ENCODE data around the gene DNASE1.

The DNASE1 gene

GRCh38 chr16:3698941-3699340, 44.5 kb downstream of the DNASE1 start:
- DNase-seq (ENCODE audit: low read depth), result no peak

DNA sequence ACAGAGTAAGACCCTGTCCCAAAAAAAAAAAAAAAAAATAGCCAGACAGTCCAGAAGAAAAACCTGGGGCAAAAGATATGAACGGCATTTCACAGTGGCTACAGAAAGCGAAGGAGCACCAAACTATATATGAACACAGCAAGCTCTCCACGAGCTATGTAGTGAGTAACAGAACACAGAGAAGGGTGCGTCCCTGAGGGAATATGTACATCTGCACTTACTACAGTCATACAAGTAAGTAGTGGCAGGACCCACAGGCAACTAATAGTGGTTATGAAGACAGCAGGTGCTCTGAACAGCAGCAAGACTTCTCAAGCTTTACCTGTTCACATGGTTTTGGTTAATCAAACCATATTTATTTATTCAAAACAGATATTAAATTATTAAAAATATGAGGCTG, 47.0 kb downstream of the DNASE1 start:
- no peak for DNase-seq (ENCODE audit: low read depth)

DNA sequence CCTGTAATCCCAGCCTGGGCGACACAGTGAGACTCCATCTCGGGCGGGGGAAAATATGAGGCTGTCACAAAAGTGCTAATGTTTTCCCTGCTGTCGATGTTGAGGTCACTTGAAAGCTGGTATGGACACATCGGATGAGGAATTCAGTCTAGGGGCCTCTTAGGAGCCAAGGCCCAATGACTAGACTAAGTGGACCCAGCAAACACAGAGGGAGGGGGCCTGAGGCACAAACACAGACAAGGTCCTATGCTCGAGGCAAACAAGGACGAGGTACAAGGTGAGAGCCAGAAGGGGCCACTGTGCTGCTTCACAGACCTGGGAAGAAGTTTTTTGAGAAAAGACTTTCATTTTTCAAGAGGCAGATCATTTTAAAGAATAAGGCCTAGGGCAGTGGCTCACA, 47.6 kb downstream of the DNASE1 start:
- DNase-seq (ENCODE audit: low read depth), result no peak

GRCh38 chr16:3706253-3707012, 51.9 kb downstream of the DNASE1 start:
- DNase-seq (ENCODE audit: low read depth), result no peak
